Stimulated activated CD4-positive, alpha-beta T cell treated with anti-CD3 and anti-CD28 coated beads, Interleukin-2, amount 100 ng/mL, for 48 hours (primary cell): Measurements from ENCODE around the gene AXIN1.
"Not testable (repeated sequence)": the region's sequence is repeated elsewhere in the genome, so short reads cannot be mapped to it uniquely, and the experiment has no call there.

Source experiments
- DNase-seq, 2 donors: peaks; one replicate each; pipeline ENCODE4 v3.0.0-alpha.2; 2020

Gene AXIN1

DNA sequence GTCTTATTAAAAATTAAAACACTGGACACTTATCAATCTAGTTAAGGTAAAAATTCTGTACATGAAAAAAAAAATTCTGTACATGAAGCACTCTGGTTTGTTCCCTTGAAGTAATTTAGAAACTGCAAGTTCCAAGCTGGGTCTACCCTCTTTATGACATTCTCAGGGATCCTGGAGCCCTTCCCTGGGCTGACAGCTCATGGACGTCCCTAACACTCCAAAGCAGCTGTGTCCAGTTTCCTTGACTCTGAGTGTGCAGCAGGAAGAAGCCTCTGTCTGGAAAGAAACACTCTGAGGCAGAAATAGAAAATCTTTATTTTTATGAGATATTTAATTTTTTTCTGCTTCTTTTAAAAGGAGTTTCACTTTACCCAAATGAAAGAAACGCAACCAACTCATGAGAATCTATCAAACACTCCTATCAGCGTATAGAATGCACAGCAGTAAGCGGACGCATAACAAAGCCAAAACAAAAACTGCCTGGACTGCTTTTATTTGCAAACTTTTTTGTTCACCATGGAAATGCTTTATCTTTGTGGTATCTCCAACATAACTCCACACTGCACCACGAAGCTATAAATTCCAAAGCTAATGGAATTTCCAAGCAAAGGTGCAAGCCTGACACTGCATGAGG is 21.2 kb downstream of the AXIN1 start:
- DNase-seq = not testable (repeated sequence)

- no peak for DNase-seq
Measured at GRCh38 chr16:330741-331140, 21.8 kb downstream of the AXIN1 start.

- DNase-seq = no peak
Measured at GRCh38 chr16:325375-326145, 27.0 kb downstream of the AXIN1 start.

GRCh38 chr16:324451-325334 is 27.8 kb downstream of the AXIN1 start:
- DNase-seq = peak in 1 of 2 donors; percentile 24

DNA sequence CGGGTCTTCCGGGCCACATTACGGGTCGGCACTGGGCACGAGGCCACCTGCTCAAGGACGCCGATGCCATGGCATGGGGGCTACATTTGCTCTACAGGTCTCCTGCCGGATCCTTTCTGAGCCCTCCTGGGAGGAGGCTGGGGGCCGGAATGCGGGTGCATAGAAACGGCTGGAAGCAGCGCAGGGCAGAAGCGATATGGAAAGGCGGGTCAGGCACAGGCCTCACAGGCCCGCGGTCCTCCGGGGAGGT is 28.4 kb downstream of the AXIN1 start:
- no peak for DNase-seq

DNA sequence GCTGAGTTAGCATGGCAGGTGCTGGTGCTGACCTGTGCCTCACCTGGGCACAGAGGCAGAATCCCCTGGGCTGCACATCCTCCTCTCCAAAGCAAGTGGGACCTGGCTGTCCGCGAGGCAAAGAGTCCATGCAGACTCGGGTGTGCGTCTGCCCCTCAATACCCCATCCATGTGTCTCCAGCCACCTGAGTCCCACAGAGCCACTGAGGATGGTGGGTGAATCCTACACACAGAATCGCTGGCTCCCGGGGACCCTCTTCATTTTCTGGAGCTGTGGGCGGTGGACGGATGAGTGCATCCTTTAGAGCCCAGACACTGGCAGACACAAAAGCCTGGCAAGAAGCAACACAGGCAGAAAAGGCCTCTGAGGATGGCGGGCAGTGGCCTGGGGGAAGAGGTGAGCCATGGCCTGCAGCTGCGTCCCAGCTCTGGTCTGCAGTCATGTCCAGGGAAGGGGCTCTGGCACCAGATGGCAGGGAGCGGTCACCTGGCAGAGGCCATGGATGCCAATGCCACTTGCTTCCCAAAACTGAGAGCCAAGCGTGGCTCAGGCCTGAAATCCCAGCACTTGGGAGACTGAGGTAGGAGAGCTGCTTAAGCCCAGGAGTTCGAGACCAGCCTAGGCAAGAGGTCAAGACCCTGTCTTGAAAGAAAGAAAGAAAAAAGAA is 29.9 kb downstream of the AXIN1 start:
- DNase-seq = no peak

GRCh38 chr16:321532-321931 is 31.0 kb downstream of the AXIN1 start:
- DNase-seq = no peak

GRCh38 chr16:320206-320605 is 32.3 kb downstream of the AXIN1 start:
- DNase-seq = no peak

- DNase-seq = no peak
Measured at GRCh38 chr16:318628-319027, 33.9 kb downstream of the AXIN1 start.

DNA sequence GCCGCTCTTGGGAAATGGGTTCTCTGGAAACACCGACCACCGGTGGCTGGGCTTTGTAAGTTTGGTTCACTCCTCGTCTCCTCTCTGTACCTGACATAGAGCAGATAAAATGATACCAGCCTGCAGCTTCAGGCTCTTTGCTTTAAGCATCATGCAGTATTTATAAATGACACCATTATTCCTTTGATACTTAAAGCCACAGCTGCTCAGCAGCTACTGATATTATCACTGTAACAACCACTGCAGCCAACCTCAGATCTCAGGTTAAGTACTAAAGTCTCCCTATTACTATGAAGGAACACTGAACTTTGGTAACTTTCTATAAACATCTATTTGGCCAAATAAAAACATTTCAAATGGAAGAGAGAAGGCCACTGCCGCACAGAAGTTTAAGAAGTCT is 34.9 kb downstream of the AXIN1 start:
- no peak for DNase-seq

DNA sequence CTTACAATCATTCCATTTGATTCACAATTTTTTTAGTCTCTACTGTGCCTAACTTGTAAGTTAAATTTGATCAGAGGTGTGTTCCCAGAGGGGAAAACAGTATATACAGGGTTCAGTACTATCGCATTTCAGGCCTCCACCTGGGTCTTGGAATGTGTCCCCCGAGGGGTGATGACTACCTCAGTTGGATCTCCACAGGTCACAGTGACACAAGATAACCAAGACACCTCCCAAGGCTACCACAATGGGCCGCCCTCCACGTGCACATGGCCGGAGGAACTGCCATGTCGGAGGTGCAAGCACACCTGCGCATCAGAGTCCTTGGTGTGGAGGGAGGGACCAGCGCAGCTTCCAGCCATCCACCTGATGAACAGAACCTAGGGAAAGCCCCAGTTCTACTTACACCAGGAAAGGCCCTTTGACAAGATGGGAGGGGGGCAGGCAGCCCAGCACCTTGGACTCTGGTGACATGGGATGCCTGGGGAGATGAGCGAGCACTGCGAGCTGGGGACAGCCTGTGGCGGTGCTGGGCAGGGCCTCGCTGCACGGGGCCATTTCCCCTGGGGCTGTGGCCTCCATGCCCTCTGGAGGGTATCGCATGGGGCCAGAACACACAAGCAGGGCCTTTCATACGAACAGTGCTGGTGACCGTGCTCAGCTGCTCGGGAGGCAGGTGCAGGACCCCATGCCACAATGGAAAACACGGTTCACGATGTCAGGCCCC is 35.6 kb downstream of the AXIN1 start:
- DNase-seq = no peak

GRCh38 chr16:314795-315299 is 37.7 kb downstream of the AXIN1 start:
- no peak for DNase-seq

DNA sequence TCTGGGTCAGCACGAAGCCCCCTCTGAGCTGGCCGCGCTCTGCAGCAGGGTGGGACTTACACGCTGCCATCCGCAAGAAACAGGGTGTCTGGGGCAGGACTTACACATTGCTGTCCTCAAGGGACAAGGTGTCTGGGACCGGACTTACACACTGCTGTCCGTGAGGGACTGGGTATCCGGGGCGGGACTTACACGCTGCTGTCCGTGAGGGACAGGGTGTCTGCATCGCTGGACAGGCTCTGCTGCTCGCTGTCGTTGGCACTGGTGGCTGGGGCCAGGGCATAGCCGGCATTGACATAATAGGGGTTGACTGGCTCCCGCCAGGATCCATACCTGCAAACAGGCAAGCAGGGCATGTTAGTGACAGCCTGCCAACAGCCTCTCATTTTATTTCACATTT is 38.2 kb downstream of the AXIN1 start:
- no peak for DNase-seq

DNA sequence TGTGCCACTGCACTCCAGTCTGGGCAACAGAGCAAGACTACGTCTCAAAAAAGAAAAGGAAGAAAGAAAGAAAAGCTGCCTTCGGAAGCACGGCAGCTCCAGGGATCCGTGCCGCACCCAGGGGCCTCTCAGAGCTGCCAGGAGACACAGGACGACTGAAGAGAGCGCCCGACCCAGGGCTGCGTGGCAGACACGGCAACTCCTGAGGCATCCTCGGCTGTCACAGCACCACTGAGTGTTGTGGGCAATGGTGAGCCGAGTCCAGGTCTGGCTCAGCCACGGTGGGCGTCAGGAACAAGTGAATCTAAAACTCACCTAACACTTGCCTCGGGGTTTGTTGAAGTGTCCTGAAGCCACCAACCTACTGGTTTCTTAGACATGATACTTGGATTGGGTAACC is 40.8 kb downstream of the AXIN1 start:
- no peak for DNase-seq

GRCh38 chr16:309476-309875 is 43.0 kb downstream of the AXIN1 start:
- DNase-seq = no peak

DNA sequence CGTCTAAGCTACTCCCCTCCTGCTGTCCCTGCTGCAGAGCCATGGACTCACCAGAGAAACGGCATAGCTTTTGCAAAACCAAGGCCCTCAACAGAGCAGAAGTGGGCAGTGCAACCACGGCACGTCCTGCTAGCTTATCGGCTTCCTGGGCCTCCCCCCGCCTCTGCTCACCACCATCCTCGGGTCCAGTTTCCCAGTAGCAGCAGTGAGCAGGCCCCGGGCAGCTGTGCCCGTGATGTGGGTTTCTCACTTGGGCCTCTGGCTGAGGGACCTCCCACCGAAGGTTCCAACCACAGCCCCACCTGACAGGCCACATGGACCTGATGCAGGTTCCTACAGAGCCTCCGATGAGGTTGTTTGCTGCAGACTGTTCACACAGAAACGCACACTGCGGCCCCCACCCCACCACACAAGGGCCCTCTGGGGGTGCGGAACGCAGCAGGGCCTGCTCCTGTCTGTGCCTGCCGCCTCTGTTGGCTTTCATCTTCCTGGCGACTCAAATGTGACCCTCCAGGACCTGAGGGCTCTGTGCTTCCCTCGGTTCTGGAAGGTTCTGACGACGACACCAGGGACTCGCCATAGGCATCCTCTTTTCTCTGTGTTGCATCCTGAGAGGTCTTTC is 44.7 kb downstream of the AXIN1 start:
- DNase-seq = no peak

GRCh38 chr16:306911-307370 is 45.6 kb downstream of the AXIN1 start:
- no peak for DNase-seq

DNA sequence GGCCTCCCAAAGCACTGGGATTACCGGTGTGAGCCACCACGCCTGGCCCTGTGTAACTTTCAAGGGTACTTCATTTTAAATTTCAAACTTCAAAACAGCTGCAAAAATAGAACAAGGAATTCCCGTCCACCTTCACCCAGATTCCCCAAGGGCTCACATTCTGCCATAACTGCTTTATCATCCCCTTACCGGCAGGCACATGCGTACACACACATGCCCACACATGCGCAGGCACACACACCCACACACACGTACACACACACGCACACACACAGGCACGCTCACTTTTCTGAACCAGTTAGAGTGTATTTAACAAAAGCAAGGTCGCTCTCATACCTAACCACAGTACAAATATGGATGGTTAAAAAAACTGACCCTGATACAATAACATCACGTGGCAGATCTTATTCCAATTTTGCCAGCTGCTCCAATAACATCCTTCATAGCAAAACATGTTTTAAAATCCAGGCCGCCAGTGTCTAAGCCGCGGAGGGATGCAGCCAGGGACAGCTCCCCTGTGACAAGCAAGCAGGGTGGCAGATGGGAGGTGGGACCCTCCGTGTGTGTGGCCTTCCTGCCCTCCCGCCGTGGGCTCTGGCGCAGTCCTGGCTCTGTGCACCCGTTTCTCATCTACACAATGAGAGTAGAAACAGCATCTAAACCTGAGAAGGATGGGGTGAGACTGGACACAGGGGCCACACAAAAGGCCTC is 46.5 kb downstream of the AXIN1 start:
- DNase-seq = no peak

DNA sequence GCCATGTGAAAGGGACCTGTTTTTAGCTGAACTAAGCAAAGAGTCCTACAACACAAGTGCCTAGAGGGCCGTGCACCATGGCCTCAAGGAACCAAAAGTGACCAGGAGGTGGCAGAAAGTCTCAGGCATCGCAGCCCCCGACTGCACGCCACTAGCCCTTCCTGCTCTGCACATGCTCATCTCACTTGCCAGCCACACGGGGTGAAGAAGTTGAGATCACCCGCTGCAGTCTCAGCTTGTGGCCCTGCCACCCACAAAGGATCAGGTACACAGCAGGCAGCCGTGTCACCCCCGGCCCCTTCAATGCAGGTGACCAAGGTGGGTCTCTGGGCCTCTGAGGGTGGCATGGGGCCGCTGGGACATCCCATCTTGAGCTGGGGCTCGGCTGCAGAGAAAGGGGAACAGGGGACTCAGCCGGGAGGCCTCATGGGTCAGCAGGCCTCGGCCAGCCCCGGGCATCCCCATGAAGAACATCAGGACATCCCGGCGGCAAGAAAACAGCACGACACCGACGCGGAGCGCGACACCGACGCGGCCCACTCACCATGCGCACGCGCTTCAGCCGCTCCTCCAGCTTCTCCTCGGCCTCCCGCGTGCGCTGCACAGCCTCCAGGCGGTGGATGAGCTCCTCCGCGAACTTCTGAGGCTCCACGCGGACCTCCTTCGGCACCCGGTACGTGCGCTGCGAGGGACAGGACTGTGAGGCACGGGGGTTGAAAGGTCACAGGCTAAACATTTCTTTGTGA is 48.6 kb downstream of the AXIN1 start:
- DNase-seq = no peak

GRCh38 chr16:301950-302349 is 50.6 kb downstream of the AXIN1 start:
- DNase-seq = no peak

DNA sequence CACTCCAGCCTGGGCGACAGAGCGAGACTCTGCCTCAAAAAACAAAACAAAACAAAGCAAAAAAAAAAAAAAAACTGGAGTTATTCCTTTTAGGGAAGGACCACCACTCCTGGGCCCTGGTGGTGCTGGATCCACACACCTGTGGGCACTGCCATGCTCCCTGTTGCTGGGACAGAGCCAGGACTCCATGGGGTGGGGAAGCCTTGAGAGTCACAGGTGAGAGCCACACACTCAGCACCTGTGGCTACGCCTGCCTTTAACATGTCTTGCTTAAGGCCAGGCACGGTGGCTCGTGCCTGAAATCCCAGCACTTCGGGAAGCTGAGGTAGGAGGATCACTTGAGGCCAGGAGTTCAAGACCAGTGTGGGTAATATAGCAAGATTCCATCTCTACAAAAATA is 51.3 kb downstream of the AXIN1 start:
- DNase-seq = no peak
